Colon (tissue), 2 donors: ENCODE data around the gene LHFPL6.

Experiments used
- FAIRE-seq: peaks from 2 replicates; lab custom pipeline; 2012; peaks lifted over from hg19 to GRCh38; lab: Jason Lieb, UNC
- donor health status: control.
- donor health status: control.

LHFPL6 gene

GRCh38 chr13:39410964-39411363, 192.0 kb downstream of the LHFPL6 start:
- FAIRE-seq = no peak

- no peak for FAIRE-seq
Measured at GRCh38 chr13:39410096-39410901, 192.7 kb downstream of the LHFPL6 start.

DNA sequence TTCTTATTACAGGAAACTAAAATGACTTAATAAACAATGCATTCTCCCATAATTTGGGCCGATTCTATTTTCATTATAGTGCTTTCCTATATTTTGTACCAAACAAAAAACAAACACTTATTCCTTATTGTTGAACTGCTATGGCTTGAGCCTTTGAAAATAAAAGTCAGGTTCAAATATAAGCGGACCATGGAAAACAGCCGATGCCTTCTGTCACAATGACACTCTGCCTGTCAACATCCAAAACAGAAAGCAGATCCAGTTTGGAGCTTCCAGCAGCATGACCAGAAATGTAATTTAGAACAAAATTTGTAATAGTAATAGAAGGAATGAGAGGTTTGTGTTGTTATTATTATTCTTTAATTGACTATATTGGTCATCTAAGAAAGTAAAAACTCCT, 194.5 kb downstream of the LHFPL6 start:
- FAIRE-seq = no peak

- FAIRE-seq = no peak
Measured at GRCh38 chr13:39407786-39408185, 195.2 kb downstream of the LHFPL6 start.

GRCh38 chr13:39407138-39407537, 195.9 kb downstream of the LHFPL6 start:
- FAIRE-seq = no peak

- no peak for FAIRE-seq
Measured at GRCh38 chr13:39406688-39407087, 196.3 kb downstream of the LHFPL6 start.

DNA sequence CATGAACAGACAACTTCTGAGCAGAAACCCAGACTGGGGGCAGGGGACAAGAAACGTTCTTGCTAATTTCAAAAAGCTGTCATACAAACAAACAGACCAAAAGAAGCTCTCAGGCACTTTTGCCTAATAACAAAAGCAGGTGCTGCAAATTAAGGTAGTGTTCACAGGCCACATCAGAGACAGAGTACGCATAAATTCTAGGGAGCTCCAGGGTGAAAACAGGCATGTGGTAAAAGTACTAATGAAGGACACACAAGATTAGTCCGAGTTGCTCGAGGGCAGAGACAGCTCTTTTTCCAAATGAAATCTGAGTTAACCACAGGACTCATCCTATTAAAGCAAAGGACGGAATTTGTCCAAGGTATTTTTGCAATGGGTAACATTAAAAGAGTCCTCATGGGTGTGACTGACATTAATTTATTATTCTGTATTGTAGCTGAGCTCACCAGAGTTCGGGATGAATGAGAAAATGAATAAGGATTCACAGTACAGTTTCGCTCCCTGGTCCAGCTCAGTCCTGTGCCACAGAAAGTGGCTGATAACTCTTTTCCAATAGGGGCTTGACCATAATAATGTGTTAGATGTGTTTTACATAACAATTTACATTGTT, 197.3 kb downstream of the LHFPL6 start:
- FAIRE-seq = no peak

DNA sequence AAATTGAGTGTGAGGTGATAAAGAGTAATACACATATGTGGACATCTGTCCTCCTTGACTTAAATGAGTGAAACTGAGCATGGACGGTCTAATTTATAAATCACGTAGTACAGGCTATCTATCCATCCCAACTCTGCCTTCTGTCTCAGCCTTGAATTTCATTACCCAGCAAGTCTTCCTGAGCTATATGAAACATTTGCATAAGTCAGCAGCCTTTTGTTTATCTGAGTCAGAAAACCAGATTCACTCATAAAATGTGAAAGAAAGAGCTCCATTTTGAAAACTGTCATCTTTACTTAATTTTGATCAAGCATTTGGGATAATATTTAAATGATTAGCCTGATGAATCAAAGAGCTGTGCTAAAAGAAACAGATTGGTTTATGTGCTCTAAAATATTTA, 197.9 kb downstream of the LHFPL6 start:
- FAIRE-seq = no peak

- no peak for FAIRE-seq
Measured at GRCh38 chr13:39403106-39403505, 199.9 kb downstream of the LHFPL6 start.

DNA sequence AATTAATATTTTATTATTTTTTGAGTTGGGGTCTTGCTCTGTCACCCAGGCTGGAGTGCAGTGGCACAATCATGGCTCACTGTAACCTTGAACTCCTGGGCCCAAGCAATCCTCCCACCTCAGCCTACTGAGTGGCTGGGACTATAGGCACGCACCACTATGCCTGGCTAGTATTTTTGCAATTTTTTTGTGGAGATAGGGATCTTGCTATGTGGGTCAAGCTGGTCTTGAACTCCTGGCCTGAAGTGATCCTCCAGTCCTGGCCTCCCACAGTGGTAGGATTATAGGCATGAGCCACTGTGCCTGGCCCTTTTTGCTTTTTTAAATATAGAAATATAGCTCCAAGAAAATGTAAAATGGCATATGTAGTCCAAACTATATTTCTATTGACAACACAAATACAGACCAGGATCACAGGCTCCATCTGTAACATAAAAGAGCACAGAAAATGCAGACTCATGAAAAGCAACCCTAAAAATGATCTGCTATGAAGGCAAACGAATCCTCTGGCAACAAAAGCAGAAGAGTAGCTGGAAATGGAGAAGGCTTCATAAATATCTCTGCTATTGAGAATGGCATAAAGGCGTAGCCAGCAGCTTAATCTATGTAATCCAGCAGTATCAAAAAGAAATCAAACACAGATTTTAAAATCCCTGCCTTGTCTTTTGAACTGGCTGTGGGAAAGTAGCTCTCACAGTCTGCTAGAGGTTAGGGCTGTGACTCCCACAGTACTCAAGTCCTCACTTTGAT, 200.6 kb downstream of the LHFPL6 start:
- FAIRE-seq = no peak

- no peak for FAIRE-seq
Measured at GRCh38 chr13:39401756-39402155, 201.2 kb downstream of the LHFPL6 start.

DNA sequence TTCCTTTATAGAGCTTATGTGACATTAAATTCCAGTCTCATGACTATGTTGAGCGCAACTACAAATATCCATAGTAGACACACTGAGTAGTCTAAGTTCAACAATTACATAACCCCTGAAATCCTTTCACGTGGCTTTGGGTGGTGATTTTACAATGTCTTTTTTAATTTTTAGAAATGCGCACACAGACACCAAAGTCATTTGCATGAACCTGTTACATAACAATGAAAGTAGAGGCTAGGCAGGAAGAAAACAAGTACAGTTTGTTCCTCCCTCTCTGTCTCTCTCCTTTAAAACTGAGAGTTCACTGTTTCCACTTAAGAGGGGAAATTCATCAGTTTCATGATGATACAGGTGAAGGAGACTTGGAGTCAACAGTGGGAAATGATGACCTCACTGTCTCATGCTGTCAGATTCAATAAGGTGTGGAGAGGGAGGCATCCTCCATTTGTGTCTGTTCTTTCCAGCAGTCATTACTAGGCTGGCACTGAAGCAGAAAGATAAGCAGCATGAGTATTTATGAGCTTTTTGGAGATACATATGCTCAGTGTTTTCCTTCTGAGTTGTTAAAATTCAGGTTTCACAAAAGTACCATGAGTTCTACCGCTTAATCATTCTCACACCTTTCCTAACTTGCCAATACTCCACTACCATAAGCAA, 201.8 kb downstream of the LHFPL6 start:
- no peak for FAIRE-seq

GRCh38 chr13:39399102-39399501, 203.9 kb downstream of the LHFPL6 start:
- no peak for FAIRE-seq

DNA sequence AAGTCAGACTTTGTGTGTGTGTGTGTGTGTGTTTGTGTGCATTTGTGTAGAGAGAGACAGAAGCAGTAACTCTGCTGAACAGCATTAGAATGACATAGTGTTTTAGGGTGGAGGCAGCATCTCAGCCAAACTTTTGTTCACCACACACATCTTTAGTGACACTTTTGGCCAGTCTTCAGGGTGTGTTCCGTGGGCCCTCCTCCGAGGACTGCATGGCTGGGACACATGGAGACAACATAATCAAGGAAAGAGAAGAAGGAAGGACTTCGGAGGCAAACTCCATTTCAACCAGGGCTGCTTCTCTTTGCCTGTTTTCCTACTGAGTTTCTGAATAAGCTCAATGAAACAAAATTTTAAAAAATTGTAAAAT, 205.1 kb downstream of the LHFPL6 start:
- no peak for FAIRE-seq

- FAIRE-seq = no peak
Measured at GRCh38 chr13:39397226-39397895, 205.6 kb downstream of the LHFPL6 start.

- FAIRE-seq = no peak
Measured at GRCh38 chr13:39394796-39395678, 208.0 kb downstream of the LHFPL6 start.

DNA sequence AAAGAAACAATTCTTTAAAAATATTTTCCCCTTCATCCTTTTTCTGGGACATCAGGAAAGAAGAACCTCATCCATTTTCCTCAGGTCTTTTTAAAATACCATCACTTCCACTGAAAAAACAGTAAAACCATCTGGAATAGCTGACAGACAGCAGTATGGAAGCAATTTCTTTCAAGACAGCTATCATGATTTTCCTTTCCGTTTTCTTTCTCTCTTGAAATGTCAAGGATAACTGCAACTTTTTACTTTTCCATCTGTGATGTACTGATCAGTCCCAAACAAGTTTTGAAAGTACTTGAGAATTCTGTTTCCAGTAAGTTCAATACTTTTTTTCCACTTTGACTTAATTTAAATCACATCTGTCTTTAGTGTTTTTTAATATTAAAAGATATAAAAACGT, 211.2 kb downstream of the LHFPL6 start:
- no peak for FAIRE-seq

DNA sequence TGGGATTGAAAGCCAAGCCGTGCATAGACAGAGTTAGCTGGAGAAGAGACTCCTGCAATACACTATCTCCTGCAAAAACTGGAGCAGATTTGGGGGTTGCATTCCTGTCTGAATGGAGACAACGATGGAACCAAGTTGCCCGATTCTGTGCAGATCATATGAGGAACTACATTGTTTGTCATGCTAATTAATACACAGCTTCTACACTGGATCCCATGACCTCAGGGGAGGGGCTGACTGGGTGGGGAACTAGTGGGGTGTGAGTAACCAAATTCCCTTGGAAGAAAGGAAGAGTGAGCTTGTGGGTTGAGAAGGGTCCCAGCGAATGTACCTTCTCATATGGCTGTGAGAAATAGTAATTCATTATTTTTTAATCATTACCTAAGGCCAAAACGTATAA, 214.0 kb downstream of the LHFPL6 start:
- no peak for FAIRE-seq

GRCh38 chr13:39385621-39386231, 217.3 kb downstream of the LHFPL6 start:
- no peak for FAIRE-seq

DNA sequence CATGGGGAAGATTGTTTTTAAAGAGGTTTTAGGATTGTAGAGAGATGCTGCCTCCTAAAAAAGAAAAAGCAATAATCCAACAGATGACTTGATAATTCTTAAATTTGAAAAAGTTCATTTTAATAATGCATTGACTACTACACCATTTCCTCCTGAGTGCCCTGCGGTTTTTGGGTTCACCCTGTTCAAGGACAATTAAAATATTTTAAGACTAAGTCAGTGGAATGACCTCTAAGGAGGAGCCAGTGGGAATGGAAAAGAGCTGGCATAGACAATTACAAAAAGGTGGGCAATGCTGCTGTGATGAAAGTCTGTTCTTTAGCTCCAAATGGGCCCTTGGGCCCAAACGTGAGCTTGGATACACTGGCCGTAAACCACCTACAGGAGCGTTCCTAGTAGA, 217.8 kb downstream of the LHFPL6 start:
- no peak for FAIRE-seq

GRCh38 chr13:39381456-39381855, 221.5 kb downstream of the LHFPL6 start:
- FAIRE-seq = no peak
